ENCODE data around the gene UNC13D. TPM values are rescaled to one million over a fixed set of nuclear protein-coding genes. Genes with fewer than 3 reads are reported as not detected.
A peak's percentile ranks its signal among the peaks of the same experiment; 100 is the strongest.

The UNC13D gene
- total RNA-seq, 2 donors from 2014 or later = 25.9 to 35.0 TPM

GRCh38 chr17:75875940-75876189 is 31.7 kb upstream of the UNC13D start:
- TF ChIP-seq, protein P1, sequence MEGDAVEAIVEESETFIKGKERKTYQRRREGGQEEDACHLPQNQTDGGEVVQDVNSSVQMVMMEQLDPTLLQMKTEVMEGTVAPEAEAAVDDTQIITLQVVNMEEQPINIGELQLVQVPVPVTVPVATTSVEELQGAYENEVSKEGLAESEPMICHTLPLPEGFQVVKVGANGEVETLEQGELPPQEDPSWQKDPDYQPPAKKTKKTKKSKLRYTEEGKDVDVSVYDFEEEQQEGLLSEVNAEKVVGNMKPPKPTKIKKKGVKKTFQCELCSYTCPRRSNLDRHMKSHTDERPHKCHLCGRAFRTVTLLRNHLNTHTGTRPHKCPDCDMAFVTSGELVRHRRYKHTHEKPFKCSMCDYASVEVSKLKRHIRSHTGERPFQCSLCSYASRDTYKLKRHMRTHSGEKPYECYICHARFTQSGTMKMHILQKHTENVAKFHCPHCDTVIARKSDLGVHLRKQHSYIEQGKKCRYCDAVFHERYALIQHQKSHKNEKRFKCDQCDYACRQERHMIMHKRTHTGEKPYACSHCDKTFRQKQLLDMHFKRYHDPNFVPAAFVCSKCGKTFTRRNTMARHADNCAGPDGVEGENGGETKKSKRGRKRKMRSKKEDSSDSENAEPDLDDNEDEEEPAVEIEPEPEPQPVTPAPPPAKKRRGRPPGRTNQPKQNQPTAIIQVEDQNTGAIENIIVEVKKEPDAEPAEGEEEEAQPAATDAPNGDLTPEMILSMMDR (IDR thresholded peaks at IDR 0.05) = no peak

DNA sequence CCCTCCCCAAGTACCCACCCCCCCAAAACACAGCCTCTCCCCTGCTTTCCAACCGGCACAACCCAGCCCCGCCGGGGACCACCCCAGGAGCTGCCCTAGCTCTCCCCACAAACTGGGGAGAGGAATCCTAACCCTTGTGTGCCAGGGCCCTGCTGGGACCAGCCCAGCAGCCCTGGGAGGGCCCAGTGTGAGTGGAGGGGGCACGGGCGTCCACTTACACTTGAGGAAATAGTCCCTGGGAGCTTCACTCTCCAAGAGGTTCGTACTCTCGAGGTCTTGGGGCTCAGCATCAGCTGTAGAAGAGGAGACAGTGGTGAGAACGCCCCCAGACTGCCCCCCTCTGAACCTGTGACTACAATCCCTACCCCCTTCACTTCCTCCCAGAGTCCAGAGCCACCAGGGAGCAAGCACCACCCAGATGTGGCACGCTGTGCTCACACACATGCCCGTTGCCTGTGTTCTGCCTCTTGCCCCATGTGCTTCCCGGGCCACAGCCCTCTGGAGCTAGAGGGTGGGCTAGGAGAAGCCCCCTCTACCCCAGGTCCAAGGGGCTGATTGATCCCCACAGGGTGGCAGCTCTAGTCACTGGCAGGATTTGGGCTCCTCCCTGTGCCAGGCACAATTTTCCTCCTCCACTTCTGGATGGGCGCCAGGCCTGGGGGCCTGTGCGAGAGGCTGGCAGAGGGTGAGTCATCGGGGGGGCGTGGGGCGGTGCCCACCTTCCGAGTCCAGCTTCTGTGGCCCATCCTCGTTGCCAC is 31.2 kb upstream of the UNC13D start:
- peaks cover 19% of the 10 kb centered on the region for H3K4me1 ChIP-seq
- no peaks in the 10 kb centered on the region for H3K9me3 ChIP-seq
- peak; percentile 68 for DNase-seq
- H3K27me3 ChIP-seq = no peaks in the 10 kb centered on the region
- TF ChIP-seq, protein P1 (IDR thresholded peaks at IDR 0.05) = no peak
- peak overlapping the region; percentile 98 for H3K27ac ChIP-seq
- peak overlapping the region; percentile 89 to 93 for H3K9ac ChIP-seq (ENCODE audit: low read depth in 2 of 2, low read length in 2 of 2)
- intact Hi-C loops (cut with DNase I) = no loop called here
- peaks cover 5% of the 10 kb centered on the region for H3K36me3 ChIP-seq
- H3K4me3 ChIP-seq = peak overlapping the region; percentile 71

More at GRCh38 chr17:75875940-75876189, 31.7 kb upstream of the UNC13D start:
- Histone ChIP-seq H3K4me1 (peaks cover 19% of the 10 kb centered on the region), H3K4me3 (peak overlapping the region; percentile 71), H3K9me3 (no peaks in the 10 kb centered on the region), H3K27me3 (no peaks in the 10 kb centered on the region), H3K9ac (ENCODE audit: low read depth in 2 of 2, low read length in 2 of 2) (peak overlapping the region; percentile 89 to 93), H3K36me3 (peaks cover 5% of the 10 kb centered on the region), H3K27ac (peak overlapping the region; percentile 98)
- intact Hi-C loops (cut with DNase I) = no loop called here
- DNase-seq = no peak

- TF ChIP-seq, protein P1 (IDR thresholded peaks at IDR 0.05) = no peak
- H3K9ac ChIP-seq (ENCODE audit: low read depth in 2 of 2, low read length in 2 of 2) = peak overlapping the region; percentile 37 to 93
- no peaks in the 10 kb centered on the region for H3K27me3 ChIP-seq
- DNase-seq = no peak
- H3K9me3 ChIP-seq = no peaks in the 10 kb centered on the region
- intact Hi-C loops (cut with DNase I) = no loop called here
- no peak overlapping the region for H3K4me3 ChIP-seq
- peaks cover 5% of the 10 kb centered on the region for H3K36me3 ChIP-seq
- peaks cover 19% of the 10 kb centered on the region for H3K4me1 ChIP-seq
- peak overlapping the region; percentile 98 for H3K27ac ChIP-seq
Measured at GRCh38 chr17:75874323-75875181, 30.3 kb upstream of the UNC13D start.

DNA sequence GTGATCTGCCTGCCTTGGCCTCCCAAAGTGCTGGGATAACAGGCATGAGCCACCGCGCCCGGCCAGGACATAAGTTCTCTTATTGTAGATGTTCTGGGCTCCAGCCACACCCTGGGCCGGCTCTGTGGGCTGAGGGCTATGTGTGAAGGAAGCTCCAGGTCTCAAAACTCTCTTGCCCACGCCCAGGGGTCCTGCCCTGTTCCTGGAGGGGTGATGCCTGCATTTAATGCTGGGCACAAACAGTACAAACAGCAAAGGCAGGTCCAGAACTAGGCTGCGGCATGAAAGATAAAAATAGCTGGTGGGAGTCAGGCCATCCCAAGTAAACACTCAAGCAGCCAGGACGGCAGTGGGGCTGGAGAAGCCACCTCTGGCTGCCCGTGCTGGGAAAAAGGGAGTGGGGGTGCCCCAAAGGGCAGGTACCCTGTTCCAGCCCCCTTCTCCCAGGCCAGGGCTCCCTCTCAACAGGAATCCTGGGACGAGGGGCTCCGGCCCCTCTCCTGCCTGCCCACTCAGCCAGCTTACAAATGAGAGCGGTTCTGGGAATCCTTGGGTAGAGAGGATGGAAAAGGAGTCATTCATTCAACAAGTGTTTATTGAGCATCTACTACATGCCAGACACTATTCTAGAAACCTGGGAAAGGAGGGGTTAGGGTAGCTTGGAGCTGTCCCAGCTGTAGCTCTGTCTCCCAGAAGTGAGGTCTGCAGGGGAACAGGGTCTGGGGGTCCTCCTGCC is 29.6 kb upstream of the UNC13D start:
- Histone ChIP-seq H3K36me3 (peaks cover 5% of the 10 kb centered on the region), H3K9me3 (no peaks in the 10 kb centered on the region), H3K27me3 (no peaks in the 10 kb centered on the region), H3K27ac (peak overlapping the region; percentile 90), H3K9ac (ENCODE audit: low read depth in 2 of 2, low read length in 2 of 2) (peak overlapping the region; percentile 4 to 41), H3K4me3 (no peak overlapping the region), H3K4me1 (peaks cover 22% of the 10 kb centered on the region)
- intact Hi-C loops (cut with DNase I) = no loop called here
- TF ChIP-seq, protein P1 (IDR thresholded peaks at IDR 0.05) = no peak
- DNase-seq = no peak

Data from colonic mucosa (tissue), 4 donors.